Lung (tissue), 12 donors: ENCODE data around the gene ATP1B3. TPM values are rescaled to one million over a fixed set of nuclear protein-coding genes. Genes with fewer than 3 reads are reported as not detected.

Source experiments
- ATAC-seq: fragments of 200-7000 bp; cut with Tn5 transposase; one replicate; pipeline ENCODE4 v1.9.1; 2020; ENCODE audit warnings: moderate number of reproducible peaks; ENCODE audit not compliant: insufficient read depth, low FRiP score
- DNase-seq, 3 donors: peaks; one replicate each; pipeline ENCODE4 v3.0.0-alpha.2; 2013 to 2017
- H3K27ac ChIP-seq, 2 donors: one replicate each; pipeline ENCODE4 v1.5.1; 2013; ENCODE audit warnings: mild to moderate bottlenecking in 2 of 2, moderate library complexity in 2 of 2, control low read depth in 1 of 2, inconsistent platforms in 1 of 2, low read depth in 1 of 2, low read length in 1 of 2
- H3K27me3 ChIP-seq, 3 donors: one replicate each; pipeline ENCODE4 v1.5.1; 2013; ENCODE audit warnings: low read length in 2 of 3; ENCODE audit not compliant: control insufficient read depth in 3 of 3, insufficient read depth in 3 of 3
- H3K36me3 ChIP-seq, 4 donors: one replicate each; pipeline ENCODE4 v1.5.1; 2013; ENCODE audit warnings: low read length in 4 of 4, mild to moderate bottlenecking in 1 of 4, moderate library complexity in 1 of 4; ENCODE audit not compliant: control insufficient read depth in 4 of 4, insufficient read depth in 4 of 4
- H3K4me1 ChIP-seq, 5 donors: one replicate each; pipeline ENCODE4 v1.5.1; 2013; ENCODE audit warnings: low read length in 5 of 5, mild to moderate bottlenecking in 2 of 5, moderate library complexity in 1 of 5; ENCODE audit not compliant: control insufficient read depth in 5 of 5, insufficient read depth in 5 of 5
- H3K4me3 ChIP-seq: one replicate; pipeline ENCODE4 v1.5.1; 2013; ENCODE audit warnings: mild to moderate bottlenecking, control low read depth, moderate library complexity
- H3K9ac ChIP-seq, 2 donors: one replicate each; pipeline ENCODE4 v1.5.1; 2013; ENCODE audit warnings: low read length in 2 of 2, control low read depth in 1 of 2; ENCODE audit not compliant: insufficient read depth in 1 of 2
- H3K9me3 ChIP-seq, 4 donors: one replicate each; pipeline ENCODE4 v1.5.1; 2013; ENCODE audit warnings: low read length in 3 of 4, mild to moderate bottlenecking in 1 of 4, moderate library complexity in 1 of 4; ENCODE audit not compliant: control insufficient read depth in 4 of 4, insufficient read depth in 3 of 4
- WGBS, 2 donors: extraction: QIAGEN DNeasy Blood & Tissue Kit; methylation state at CpG; one replicate each; pipeline ENCODE4 v1.1.7; 2013; 5-methylcytosine and 5-hydroxymethylcytosine counted together
- polyA plus RNA-seq, 2 donors: library from polyadenylated mRNA; stranded (reverse); fragments of 200-250 nt; gene quantifications; one replicate each; pipeline ENCODE4 v1.2.1, GENCODE V29; 2013
- total RNA-seq, 2 donors: library from RNA; depleted of rRNA in 1 of 2; stranded (reverse); fragments of >200 nt in 1 of 2; gene quantifications; one replicate each; pipeline ENCODE4 v1.2.1, GENCODE V29; 2014 to 2021
- TF ChIP-seq, protein P1 (sequence below): IDR thresholded peaks from 2 replicates; pipeline ENCODE4 v1.5.1; 2012; ENCODE audit warnings: mild to moderate bottlenecking; ENCODE audit errors: control extremely low read depth, extremely low read depth
- donor health status: control.
- donor health status: control.
- donor health status: Bipolar disorder and iron deficiency.
- donor health status: healthy.
- donor health status: DM: yes; HTN: yes; CAD: no.

The ATP1B3 gene
- total and polyA plus RNA-seq, 4 donors, result 33.4 to 160 (median 128) TPM

DNA sequence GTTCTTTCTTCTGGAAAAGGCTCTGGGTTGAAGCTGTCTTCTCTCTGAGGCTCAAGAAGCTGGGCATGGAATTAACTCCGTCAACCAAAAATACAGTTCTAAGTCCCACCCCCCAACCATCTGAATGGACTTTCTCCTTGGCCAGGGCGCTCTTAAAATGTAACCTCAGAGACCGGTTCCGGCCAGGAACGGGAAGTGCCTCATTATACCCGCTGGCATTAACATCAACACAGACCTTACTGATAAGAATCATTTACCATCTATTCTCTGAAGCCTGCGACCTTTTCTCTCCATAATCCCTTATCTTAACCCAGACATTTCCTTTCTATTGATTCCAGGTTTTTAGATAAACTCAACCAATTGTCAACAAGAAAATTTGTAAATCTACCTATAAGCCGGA, 64.7 kb downstream of the ATP1B3 start:
- no peaks in the 10 kb centered on the region for H3K36me3 ChIP-seq
- no peaks in the 10 kb centered on the region for H3K4me1 ChIP-seq
- no peak overlapping the region for H3K27ac ChIP-seq
- 22 to 38% methylated on average over 8 of the region's 8 CpGs for WGBS, 2 donors
- H3K9ac ChIP-seq, result no peak overlapping the region
- ATAC-seq (no peak), DNase-seq (no peak)
- no peak overlapping the region for H3K4me3 ChIP-seq
- no peaks in the 10 kb centered on the region for H3K9me3 ChIP-seq
- TF ChIP-seq, protein P1, sequence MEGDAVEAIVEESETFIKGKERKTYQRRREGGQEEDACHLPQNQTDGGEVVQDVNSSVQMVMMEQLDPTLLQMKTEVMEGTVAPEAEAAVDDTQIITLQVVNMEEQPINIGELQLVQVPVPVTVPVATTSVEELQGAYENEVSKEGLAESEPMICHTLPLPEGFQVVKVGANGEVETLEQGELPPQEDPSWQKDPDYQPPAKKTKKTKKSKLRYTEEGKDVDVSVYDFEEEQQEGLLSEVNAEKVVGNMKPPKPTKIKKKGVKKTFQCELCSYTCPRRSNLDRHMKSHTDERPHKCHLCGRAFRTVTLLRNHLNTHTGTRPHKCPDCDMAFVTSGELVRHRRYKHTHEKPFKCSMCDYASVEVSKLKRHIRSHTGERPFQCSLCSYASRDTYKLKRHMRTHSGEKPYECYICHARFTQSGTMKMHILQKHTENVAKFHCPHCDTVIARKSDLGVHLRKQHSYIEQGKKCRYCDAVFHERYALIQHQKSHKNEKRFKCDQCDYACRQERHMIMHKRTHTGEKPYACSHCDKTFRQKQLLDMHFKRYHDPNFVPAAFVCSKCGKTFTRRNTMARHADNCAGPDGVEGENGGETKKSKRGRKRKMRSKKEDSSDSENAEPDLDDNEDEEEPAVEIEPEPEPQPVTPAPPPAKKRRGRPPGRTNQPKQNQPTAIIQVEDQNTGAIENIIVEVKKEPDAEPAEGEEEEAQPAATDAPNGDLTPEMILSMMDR, result no peak
- H3K27me3 ChIP-seq, result no peaks in the 10 kb centered on the region

DNA sequence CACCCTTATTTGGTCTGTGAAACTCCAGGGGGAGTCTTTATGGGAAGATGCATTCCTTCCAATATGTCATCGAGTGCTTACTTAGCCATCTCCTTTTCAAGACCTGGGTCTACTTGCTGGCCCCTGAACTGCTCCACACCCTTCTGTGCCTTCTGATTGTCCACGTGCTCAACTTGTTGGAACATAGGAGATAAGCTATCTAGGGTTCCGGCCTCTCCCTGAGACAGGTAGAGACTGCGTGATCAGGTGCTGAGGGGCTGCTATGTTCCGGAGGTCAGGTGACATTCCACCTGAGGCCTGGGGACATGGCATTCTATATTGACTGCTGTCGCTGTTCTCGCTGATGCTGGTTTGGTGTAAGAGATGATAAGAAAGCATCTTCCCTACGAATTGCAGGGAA, 65.6 kb downstream of the ATP1B3 start:
- DNase-seq (no peak), ATAC-seq (no peak)
- Histone ChIP-seq H3K9ac (no peak overlapping the region), H3K27me3 (no peaks in the 10 kb centered on the region), H3K4me1 (no peaks in the 10 kb centered on the region), H3K4me3 (no peak overlapping the region), H3K9me3 (no peaks in the 10 kb centered on the region), H3K36me3 (peaks cover 0 to under 1% (median 0%) of the 10 kb centered on the region in 4 donors), H3K27ac (no peak overlapping the region)
- TF ChIP-seq, protein P1, result no peak
- WGBS, 2 donors, result 94 to 95% methylated on average over 8 of the region's 8 CpGs

DNA sequence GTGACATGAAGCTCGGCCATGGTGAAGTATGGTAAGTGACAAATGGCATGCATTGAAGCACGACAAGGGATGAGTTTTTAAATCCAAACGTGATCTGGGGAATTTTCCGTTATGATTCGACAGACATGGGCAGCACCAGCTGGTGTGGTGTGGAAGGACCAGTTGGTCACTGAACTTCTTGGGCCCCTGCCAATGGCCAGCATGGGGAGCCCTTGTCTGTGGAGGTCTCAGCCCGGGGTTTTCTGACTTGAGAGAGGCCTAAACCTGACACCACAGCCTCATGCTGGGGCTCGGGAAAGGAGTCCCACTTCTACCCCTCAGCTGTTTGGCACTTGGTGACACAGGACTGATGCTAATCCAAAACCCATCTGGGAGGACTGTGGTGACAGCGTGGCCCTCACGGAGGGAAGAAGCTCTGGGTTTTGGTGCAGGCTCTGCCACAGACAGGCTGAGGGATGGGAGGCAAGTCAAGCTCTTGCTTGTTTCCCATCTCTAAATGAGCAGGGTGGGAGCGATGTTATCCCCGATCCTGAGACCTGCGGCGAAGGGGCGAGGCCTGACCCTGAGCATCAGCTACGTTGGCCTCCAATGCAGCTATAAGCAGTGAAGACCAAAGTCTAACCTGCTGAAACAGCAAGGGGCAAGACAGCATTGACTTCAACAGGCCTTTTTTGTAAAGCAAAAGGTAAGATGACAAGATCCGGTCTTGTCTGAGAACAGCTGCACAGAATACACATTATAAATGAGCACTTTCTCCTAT, 69.5 kb downstream of the ATP1B3 start:
- WGBS, 2 donors, result 93 to 94% methylated on average over 16 of the region's 16 CpGs
- TF ChIP-seq, protein P1, result no peak
- no peak overlapping the region for H3K4me3 ChIP-seq
- no peak overlapping the region for H3K9ac ChIP-seq
- no peak overlapping the region for H3K27ac ChIP-seq
- no peaks in the 10 kb centered on the region for H3K4me1 ChIP-seq
- no peaks in the 10 kb centered on the region for H3K9me3 ChIP-seq
- ATAC-seq, result no peak
- H3K27me3 ChIP-seq, result no peaks in the 10 kb centered on the region
- DNase-seq, result no peak
- H3K36me3 ChIP-seq, result peaks cover 0 to 4% (median 0%) of the 10 kb centered on the region in 4 donors

DNA sequence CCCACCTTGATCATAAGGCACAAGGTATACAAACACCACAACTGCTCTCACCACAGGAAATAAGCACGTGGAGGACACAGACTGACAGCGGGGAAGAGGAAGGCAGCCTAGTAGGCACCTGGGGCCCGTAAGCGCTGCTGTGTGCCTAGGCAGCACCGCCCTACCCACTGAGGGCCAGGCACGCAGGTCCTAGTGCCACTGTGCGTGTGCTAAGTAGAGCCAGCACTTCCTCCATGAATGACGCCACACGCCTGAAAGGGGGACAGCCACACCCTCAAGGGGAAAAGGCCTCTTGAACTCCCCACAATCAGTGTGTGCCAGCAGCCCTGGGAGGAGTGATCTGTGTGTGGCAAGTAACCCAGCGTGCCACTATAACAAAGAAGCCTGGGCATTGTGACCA, 73.0 kb downstream of the ATP1B3 start:
- no peak overlapping the region for H3K9ac ChIP-seq
- no peak overlapping the region for H3K27ac ChIP-seq
- TF ChIP-seq, protein P1, result no peak
- H3K4me1 ChIP-seq, result peaks cover 0 to 3% (median 0%) of the 10 kb centered on the region in 5 donors
- WGBS, 2 donors, result 87 to 93% methylated on average over 10 of the region's 10 CpGs
- ATAC-seq (no peak), DNase-seq (no peak)
- H3K4me3 ChIP-seq, result no peak overlapping the region
- peaks cover 1 to 14% (median 7%) of the 10 kb centered on the region in 4 donors for H3K36me3 ChIP-seq
- H3K27me3 ChIP-seq, result no peaks in the 10 kb centered on the region
- no peaks in the 10 kb centered on the region for H3K9me3 ChIP-seq
